H1 (cell line): ENCODE results near the gene CCDC63. TPM values are rescaled to one million over a fixed set of nuclear protein-coding genes. Genes with fewer than 3 reads are reported as not detected.

ENCODE experiments used
- CEBPB ChIP-seq: IDR thresholded peaks from 2 replicates; pipeline ENCODE4 v1.6.1; 2012; ENCODE audit warnings: low read depth, low read length
- CHD1 ChIP-seq: IDR thresholded peaks from 2 replicates; pipeline ENCODE4 v1.6.1; 2012; ENCODE audit warnings: low read depth, low read length, improper control_type of control experiment
- CHD2 ChIP-seq: IDR thresholded peaks from 2 replicates; pipeline ENCODE4 v1.6.1; 2012; ENCODE audit warnings: low read length, improper control_type of control experiment
- CREB1 ChIP-seq: IDR thresholded peaks from 2 replicates; pipeline ENCODE4 v1.6.1; 2012; ENCODE audit warnings: inconsistent platforms
- CTBP2 ChIP-seq: IDR thresholded peaks from 2 replicates; pipeline ENCODE4 v1.7.0; 2011; ENCODE audit warnings: borderline replicate concordance, mild to moderate bottlenecking, moderate library complexity, mixed read lengths, low read length; ENCODE audit not compliant: insufficient read depth, insufficient read length
- EZH2 ChIP-seq: fragments of 200-600 bp; sonication (generic); IDR thresholded peaks from 2 replicates; pipeline ENCODE4 v1.7.1; 2012; ENCODE audit warnings: low read depth, mild to moderate bottlenecking, moderate library complexity, low read length, inconsistent platforms; ENCODE audit not compliant: severe bottlenecking
- GABPA ChIP-seq: IDR thresholded peaks from 2 replicates; pipeline ENCODE4 v1.6.1; 2011; ENCODE audit warnings: mild to moderate bottlenecking, low read length, moderate library complexity, borderline replicate concordance; ENCODE audit not compliant: insufficient read depth
- GTF2F1 ChIP-seq: IDR thresholded peaks from 2 replicates; pipeline ENCODE4 v1.6.1; 2012; ENCODE audit warnings: low read depth, low read length, improper control_type of control experiment, borderline replicate concordance
- HDAC2 ChIP-seq, 2 experiments: fragments of 300-600 bp in 1 of 2; sonication (generic) in 1 of 2; IDR thresholded peaks; 2 replicates each; pipeline ENCODE4 v1.6.1; 2011 to 2012; ENCODE audit warnings: low read depth in 2 of 2, low read length in 2 of 2, mild to moderate bottlenecking in 2 of 2, moderate library complexity in 2 of 2, borderline replicate concordance in 1 of 2, inconsistent platforms in 1 of 2
- JUN ChIP-seq: IDR thresholded peaks from 2 replicates; pipeline ENCODE4 v1.6.1; 2011; ENCODE audit warnings: low read depth, mild to moderate bottlenecking, improper control_type of control experiment, low read length
- KDM1A ChIP-seq: fragments of 200-600, 300-600 bp; sonication (generic); IDR thresholded peaks from 2 replicates; pipeline ENCODE4 v1.7.1; 2016; ENCODE audit warnings: mild to moderate bottlenecking, low read length, borderline replicate concordance
- KDM4A ChIP-seq: IDR thresholded peaks from one replicate; pipeline ENCODE4 v1.7.1; 2012; ENCODE audit warnings: low read depth, mild to moderate bottlenecking, moderate library complexity, low read length, inconsistent platforms; ENCODE audit not compliant: severe bottlenecking
- MAFK ChIP-seq: IDR thresholded peaks from 2 replicates; pipeline ENCODE4 v1.6.1; 2012; ENCODE audit warnings: low read depth, mild to moderate bottlenecking, improper control_type of control experiment, low read length
- RFX5 ChIP-seq: IDR thresholded peaks from 2 replicates; pipeline ENCODE4 v1.6.1; 2011; ENCODE audit warnings: low read depth, low read length, improper control_type of control experiment, borderline replicate concordance
- SAP30 ChIP-seq: fragments of 300-600 bp; sonication (generic); IDR thresholded peaks from 2 replicates; pipeline ENCODE4 v1.7.1; 2012; ENCODE audit warnings: low read length, moderate library complexity, mild to moderate bottlenecking, inconsistent platforms; ENCODE audit not compliant: insufficient read depth, insufficient replicate concordance
- SP1 ChIP-seq: IDR thresholded peaks from 2 replicates; pipeline ENCODE4 v1.6.1; 2011; ENCODE audit warnings: low read depth, low read length
- SRF ChIP-seq: IDR thresholded peaks from 2 replicates; pipeline ENCODE4 v1.6.1; 2011; ENCODE audit warnings: mild to moderate bottlenecking, low read depth, low read length, moderate library complexity
- TAF7 ChIP-seq: optimal IDR thresholded peaks from 2 replicates; pipeline ENCODE3; 2011; ENCODE audit warnings: low read depth, mild to moderate bottlenecking, inconsistent platforms, low read length, moderate library complexity, borderline replicate concordance
- TEAD4 ChIP-seq: IDR thresholded peaks from 2 replicates; pipeline ENCODE4 v1.6.1; 2012; ENCODE audit warnings: low read depth, low read length, inconsistent platforms, mixed read lengths
- polyA plus RNA-seq, 7 experiments: library from polyadenylated mRNA; depleted of rRNA in 3 of 7; stranded (reverse) in 5 of 7; unstranded in 2 of 7; fragments of >200 nt in 5 of 7; fragments of 200-250 nt in 2 of 7; gene quantifications; 1 replicate in 5 of 7; 2 replicates in 1 of 7; 4 replicates in 1 of 7; pipeline versions ENCODE4 v1.2.1 to v1.2.3, GENCODE V29; 2011 to 2013; ENCODE audit warnings: missing spikeins in 2 of 7, mixed read lengths in 2 of 7
- total RNA-seq: library from RNA; stranded (reverse); fragmentation: NEBNext Ultra II Directional; extraction: Animal tissue kit (Norgen Biotek cat#: 25700); gene quantifications from 2 replicates; pipeline ENCODE4 v1.2.1, GENCODE V29; 2021
- TF ChIP-seq, protein P1 (sequence below): IDR thresholded peaks from 2 replicates; pipeline ENCODE4 v1.6.1; 2012; ENCODE audit warnings: inconsistent platforms
- TF ChIP-seq, protein P2 (sequence below): IDR thresholded peaks from 2 replicates; pipeline ENCODE4 v1.6.1; 2011; ENCODE audit warnings: low read depth, mild to moderate bottlenecking, low read length; ENCODE audit not compliant: insufficient read depth

Gene CCDC63
- total and polyA plus RNA-seq, 2 of the 8 experiments (the other 6 are each of a cell fraction or from before 2014, with no cell fraction given) = 0.42 to 0.93 TPM

DNA sequence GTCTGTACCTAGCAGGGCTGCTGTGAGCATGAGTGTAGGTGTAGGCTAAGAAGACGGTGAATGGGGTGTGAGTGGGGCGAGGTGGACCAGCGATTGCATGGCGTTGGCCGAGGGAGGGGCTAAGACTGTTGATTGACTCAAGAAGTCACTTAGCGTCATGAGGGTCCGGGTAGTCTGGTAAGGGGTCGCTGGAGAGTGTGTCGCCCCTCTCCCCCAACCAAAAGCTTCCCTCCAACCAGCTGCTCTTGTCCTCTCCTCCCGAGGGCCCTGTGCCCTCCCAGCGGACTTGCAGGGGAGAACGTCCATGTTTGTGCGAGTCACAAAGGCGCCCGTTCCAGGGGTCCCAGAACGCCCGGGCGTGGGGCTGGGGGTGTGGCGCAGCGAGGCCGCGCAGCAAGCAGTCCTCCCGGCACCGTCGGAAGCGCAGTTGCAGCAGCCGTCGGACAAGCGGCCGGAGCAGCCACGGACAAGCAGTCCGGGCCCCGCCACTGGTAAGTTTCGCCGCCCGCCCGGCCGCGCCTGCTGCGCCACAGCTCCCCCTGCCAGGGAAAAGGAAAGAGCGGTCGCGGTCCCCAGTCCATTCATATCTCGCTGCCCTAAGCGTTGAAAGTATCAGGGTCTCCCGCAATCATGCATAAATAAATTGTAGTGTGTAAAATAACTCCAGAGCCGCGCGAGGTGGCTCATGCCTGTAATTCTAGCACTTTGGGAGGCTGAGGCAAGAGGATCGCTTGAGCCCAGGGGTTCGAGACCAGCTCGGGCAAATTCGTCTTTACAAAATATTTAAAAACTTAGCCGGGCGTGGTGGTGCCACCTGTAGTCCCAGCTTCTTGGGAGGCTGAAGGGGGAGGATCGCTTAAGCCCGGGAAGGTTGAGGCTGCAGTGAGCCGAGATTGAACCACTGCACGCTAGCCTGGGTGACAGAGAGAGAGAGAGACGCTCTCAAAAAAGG is at the start of gene CCDC63 (continued):
- TF ChIP-seq CHD2 (0 out of 2 replicates have a peak, but pooled peaks have one; percentile 15), SRF (no peak), MAFK (no peak), EZH2 (no peak), CHD1 (no peak), GTF2F1 (no peak), KDM1A (no peak; the same call in 1 of the 2 replicates), CTBP2 (no peak), GABPA (peak; percentile 51; the same call in 1 of the 2 replicates), SAP30 (no peak), CREB1 (no peak), TAF7 (peak; percentile 30), SP1 (no peak), HDAC2 (IDR thresholded peaks at IDR 0.05; ENCODE audit: borderline replicate concordance in 1 of 2, low read depth in 2 of 2, low read length in 2 of 2) (peak; percentile 38 to 47; a peak in 1 of 4 replicates), KDM4A (peak; percentile 78), CEBPB (no peak), RFX5 (no peak), TEAD4 (no peak), JUN (no peak)
- TF ChIP-seq, protein P1, sequence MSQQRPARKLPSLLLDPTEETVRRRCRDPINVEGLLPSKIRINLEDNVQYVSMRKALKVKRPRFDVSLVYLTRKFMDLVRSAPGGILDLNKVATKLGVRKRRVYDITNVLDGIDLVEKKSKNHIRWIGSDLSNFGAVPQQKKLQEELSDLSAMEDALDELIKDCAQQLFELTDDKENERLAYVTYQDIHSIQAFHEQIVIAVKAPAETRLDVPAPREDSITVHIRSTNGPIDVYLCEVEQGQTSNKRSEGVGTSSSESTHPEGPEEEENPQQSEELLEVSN = no peak
- TF ChIP-seq, protein P2, sequence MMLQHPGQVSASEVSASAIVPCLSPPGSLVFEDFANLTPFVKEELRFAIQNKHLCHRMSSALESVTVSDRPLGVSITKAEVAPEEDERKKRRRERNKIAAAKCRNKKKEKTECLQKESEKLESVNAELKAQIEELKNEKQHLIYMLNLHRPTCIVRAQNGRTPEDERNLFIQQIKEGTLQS = no peak
